CD14-positive monocyte (primary cell): ENCODE results near the gene PITPNC1. TPM values are rescaled to one million over a fixed set of nuclear protein-coding genes. Genes with fewer than 3 reads are reported as not detected.
"Not testable (repeated sequence)": the region's sequence is repeated elsewhere in the genome, so short reads cannot be mapped to it uniquely, and the experiment has no call there.

ENCODE experiments used
- DNase-seq, 3 donors: peaks; one replicate each; pipeline ENCODE4 v3.0.0-alpha.2; 2011 to 2022
- H2AFZ ChIP-seq: 2 replicates; pipeline ENCODE4 v1.6.0; 2012; ENCODE audit warnings: mild to moderate bottlenecking, low read depth, low read length, inconsistent platforms; ENCODE audit not compliant: insufficient read depth, poor library complexity, severe bottlenecking
- H3K27ac ChIP-seq, 2 donors: 1 replicate in 1 of 2; 2 replicates in 1 of 2; pipeline ENCODE4 v1.5.1; 2012 to 2013; ENCODE audit warnings: low read length in 2 of 2, control low read depth in 1 of 2, inconsistent platforms in 1 of 2, low read depth in 1 of 2, mild to moderate bottlenecking in 1 of 2
- H3K27me3 ChIP-seq, 2 donors: one replicate each; pipeline versions ENCODE4 v1.6.0 to v1.6.1; 2011 to 2013; ENCODE audit warnings: low read length in 2 of 2; ENCODE audit not compliant: control insufficient read depth in 2 of 2, insufficient read depth in 2 of 2
- H3K36me3 ChIP-seq, 2 donors: replicated peaks in 1 of 2; 1 replicate in 1 of 2; 2 replicates in 1 of 2; pipeline versions ENCODE4 v1.5.1 to v1.6.1; 2012 to 2013; ENCODE audit warnings: low read length in 2 of 2, control low read depth in 1 of 2, inconsistent platforms in 1 of 2, mild to moderate bottlenecking in 1 of 2; ENCODE audit not compliant: insufficient read depth in 2 of 2, control insufficient read depth in 1 of 2
- H3K4me1 ChIP-seq, 2 donors: 1 replicate in 1 of 2; 2 replicates in 1 of 2; pipeline versions ENCODE4 v1.5.1 to v1.6.1; 2012 to 2013; ENCODE audit warnings: low read length in 2 of 2, control low read depth in 1 of 2, inconsistent platforms in 1 of 2, mild to moderate bottlenecking in 1 of 2, moderate library complexity in 1 of 2; ENCODE audit not compliant: insufficient read depth in 2 of 2, control insufficient read depth in 1 of 2
- H3K4me2 ChIP-seq: replicated peaks from 2 replicates; pipeline ENCODE3; 2012; ENCODE audit warnings: low read length, moderate library complexity, mild to moderate bottlenecking; ENCODE audit not compliant: poor library complexity, severe bottlenecking; ENCODE audit errors: extremely low read depth
- H3K4me3 ChIP-seq, 3 experiments: fragments of 200-600 bp in 1 of 3; sonication (generic) in 1 of 3; replicated peaks in 1 of 3; 1 replicate in 2 of 3; 2 replicates in 1 of 3; pipeline ENCODE4 v1.5.1; 2011 to 2013; ENCODE audit warnings: low read length in 3 of 3, mild to moderate bottlenecking in 3 of 3, control low read depth in 2 of 3, low read depth in 2 of 3, inconsistent platforms in 1 of 3, moderate library complexity in 1 of 3
- H3K79me2 ChIP-seq: 2 replicates; pipeline ENCODE4 v1.6.0; 2012; ENCODE audit warnings: mild to moderate bottlenecking, control low read depth, inconsistent platforms, low read length, moderate library complexity; ENCODE audit not compliant: insufficient read depth
- H3K9ac ChIP-seq: 2 replicates; pipeline ENCODE4 v1.6.0; 2017; ENCODE audit warnings: low read length, mild to moderate bottlenecking; ENCODE audit not compliant: insufficient read depth, poor library complexity, severe bottlenecking
- H3K9me3 ChIP-seq, 2 donors: replicated peaks in 1 of 2; 1 replicate in 1 of 2; 2 replicates in 1 of 2; pipeline versions ENCODE4 v1.5.1 to v1.6.1; 2012 to 2013; ENCODE audit warnings: low read length in 2 of 2, control low read depth in 1 of 2; ENCODE audit not compliant: control insufficient read depth in 1 of 2, insufficient read depth in 1 of 2
- H4K20me1 ChIP-seq: 2 replicates; pipeline ENCODE4 v1.6.0; 2012; ENCODE audit warnings: mild to moderate bottlenecking, low read length, control low read depth, moderate library complexity; ENCODE audit not compliant: insufficient read depth
- H3K27ac Mint-ChIP-seq, 7 donors: one replicate each; pipeline ENCODE4 v1.8.0; 2020; ENCODE audit warnings: mild to moderate bottlenecking in 7 of 7, mixed read lengths in 7 of 7, moderate library complexity in 6 of 7, inconsistent platforms in 2 of 7
- H3K27me3 Mint-ChIP-seq, 3 donors: one replicate each; pipeline ENCODE4 v1.8.0; 2021 to 2022; ENCODE audit warnings: low read depth in 3 of 3, mild to moderate bottlenecking in 3 of 3, mixed read lengths in 3 of 3, moderate library complexity in 3 of 3, inconsistent platforms in 1 of 3
- H3K36me3 Mint-ChIP-seq, 2 donors: one replicate each; pipeline ENCODE4 v1.8.0; 2020; ENCODE audit warnings: mixed read lengths in 2 of 2, inconsistent platforms in 1 of 2, mild to moderate bottlenecking in 1 of 2
- H3K4me1 Mint-ChIP-seq: one replicate; pipeline ENCODE4 v1.8.0; 2020; ENCODE audit warnings: mild to moderate bottlenecking, mixed read lengths
- H3K4me3 Mint-ChIP-seq, 2 donors: one replicate each; pipeline ENCODE4 v1.8.0; 2020; ENCODE audit warnings: mild to moderate bottlenecking in 2 of 2, mixed read lengths in 2 of 2, moderate library complexity in 1 of 2
- H3K9me3 Mint-ChIP-seq, 7 donors: one replicate each; pipeline ENCODE4 v1.8.0; 2020 to 2022; ENCODE audit warnings: mixed read lengths in 7 of 7, mild to moderate bottlenecking in 6 of 7, moderate library complexity in 6 of 7, inconsistent platforms in 2 of 7
- CTCF ChIP-seq: fragments of 200-600 bp; IDR thresholded peaks from one replicate; pipeline ENCODE4 v1.8.0; 2022; ENCODE audit warnings: antibody characterized with exemption, mild to moderate bottlenecking
- WGBS: methylation state at CpG from one replicate; pipeline ENCODE4 v1.1.5; 2013; ENCODE audit warnings: missing lambda C conversion rate; ENCODE audit not compliant: insufficient coverage; 5-methylcytosine and 5-hydroxymethylcytosine counted together
- intact Hi-C, 2 donors: fragments of 100-400 bp; cut with micrococcal nuclease; formaldehyde crosslinking; loops; one replicate each; pipeline versions ENCODE4 v1.15.0 to v1.15.1; 2023
- polyA plus RNA-seq, 3 donors: library from polyadenylated mRNA; depleted of rRNA in 1 of 3; unstranded in 2 of 3; stranded (reverse) in 1 of 3; fragments of 300-500 nt in 2 of 3; fragments of >200 nt in 1 of 3; fragmentation: Illumina TruSeq in 2 of 3; gene quantifications; 1 replicate in 2 of 3; 2 replicates in 1 of 3; pipeline ENCODE4 v1.2.3, GENCODE V29; 2012 to 2021

Gene PITPNC1
- polyA plus RNA-seq, 3 donors, result 18.5 to 31.0 (median 21.7) TPM

DNA sequence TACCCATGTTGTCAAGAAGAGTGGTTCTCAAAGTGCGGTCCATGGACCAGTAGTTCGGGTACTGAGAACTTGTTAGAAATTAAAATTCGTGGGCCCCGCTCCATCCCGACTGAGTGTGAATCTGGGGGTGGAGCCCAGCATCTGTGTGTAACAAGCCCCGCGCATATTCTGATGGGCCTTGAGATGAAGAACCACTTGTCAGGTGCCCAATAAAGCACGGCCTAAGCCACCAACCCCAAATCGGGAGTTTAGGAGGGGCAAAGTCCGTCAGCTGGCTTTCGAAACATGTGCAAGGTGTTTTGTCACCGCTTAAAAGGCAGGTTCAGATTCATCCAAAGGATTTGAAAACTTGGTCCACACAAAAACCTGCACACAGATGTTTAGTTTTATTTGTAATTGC lies 40.2 kb upstream of the PITPNC1 start:
- WGBS, result 88% methylated on average over 8 of the region's 12 CpGs

DNA sequence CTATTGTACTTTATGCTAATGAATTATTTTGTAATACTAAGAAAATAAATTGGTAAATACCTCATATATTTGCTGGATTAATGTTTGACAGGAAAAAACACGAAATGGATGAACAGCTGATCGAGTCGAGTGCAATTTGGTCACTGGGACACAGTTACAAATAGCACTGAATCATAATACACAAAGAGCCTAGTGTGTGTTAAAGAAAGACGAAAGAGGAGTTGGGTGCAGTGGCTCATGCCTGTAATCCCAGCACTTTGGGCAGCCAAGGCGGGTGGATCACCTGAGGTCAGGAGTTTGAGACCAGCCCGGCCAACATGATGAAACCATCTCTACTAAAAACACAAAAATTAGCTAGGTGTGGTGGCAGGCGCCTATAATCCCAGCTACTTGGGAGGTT lies 38.7 kb upstream of the PITPNC1 start:
- intact Hi-C loops, H3K27ac ChIP-seq, H3K9me3 ChIP-seq, H3K9ac ChIP-seq, DNase-seq, H3K4me1 Mint-ChIP-seq, H3K4me2 ChIP-seq, H3K27me3 Mint-ChIP-seq, H2AFZ ChIP-seq, H3K4me1 ChIP-seq, H4K20me1 ChIP-seq, H3K27me3 ChIP-seq, H3K4me3 Mint-ChIP-seq, H3K79me2 ChIP-seq, H3K4me3 ChIP-seq, H3K9me3 Mint-ChIP-seq: not testable (repeated sequence)
- H3K27ac Mint-ChIP-seq, result peak overlapping the region in 3 of 7 donors; percentile 32 to 60 (median 46)
- H3K36me3 ChIP-seq, result peaks cover 41 to 46% of the 10 kb centered on the region in 2 donors
- no CpG with 5 or more reads among the region's 7 CpGs for WGBS
- H3K36me3 Mint-ChIP-seq, result peaks cover 47 to 61% of the 10 kb centered on the region in 2 donors

More for the DNA sequence above, 40.2 kb upstream of the PITPNC1 start:
- H3K36me3 Mint-ChIP-seq, result peaks cover 33 to 47% of the 10 kb centered on the region in 2 donors
- no peak overlapping the region for H3K4me3 ChIP-seq
- peak overlapping the region in 1 of 7 donors; percentile 25 for H3K27ac Mint-ChIP-seq
- H3K4me3 Mint-ChIP-seq, result no peak overlapping the region
- no peaks in the 10 kb centered on the region for H3K4me1 ChIP-seq
- H3K27me3 ChIP-seq, result no peaks in the 10 kb centered on the region
- no peak overlapping the region for H3K9ac ChIP-seq
- H3K4me2 ChIP-seq, result no peak overlapping the region
- peaks cover 0 to 2% (median 0%) of the 10 kb centered on the region in 3 donors for H3K27me3 Mint-ChIP-seq
- DNase-seq, result no peak
- H3K9me3 ChIP-seq, result no peaks in the 10 kb centered on the region
- H3K9me3 Mint-ChIP-seq, result peaks cover 0 to 5% (median 0%) of the 10 kb centered on the region in 7 donors
- H4K20me1 ChIP-seq, result no peaks in the 10 kb centered on the region
- no peak overlapping the region for H2AFZ ChIP-seq
- no peak overlapping the region for H3K27ac ChIP-seq
- no peaks in the 10 kb centered on the region for H3K79me2 ChIP-seq
- peaks cover 26 to 31% of the 10 kb centered on the region in 2 donors for H3K36me3 ChIP-seq
- no peaks in the 10 kb centered on the region for H3K4me1 Mint-ChIP-seq
- intact Hi-C loops, result no loop called here
- no peak for TF ChIP-seq CTCF
